HepG2 (cell line): ENCODE results near the gene KHK. TPM values are rescaled to one million over a fixed set of nuclear protein-coding genes. Genes with fewer than 3 reads are reported as not detected.

Source experiments
- ATAC-seq: fragments of 200-7000 bp; cut with Tn5 transposase; 3 replicates; pipeline ENCODE4 v1.9.1; 2020; ENCODE audit warnings: mild to moderate bottlenecking, moderate library complexity
- Bru-seq: library from RNA; stranded (reverse); fragments of 400-500 nt; gene quantifications from one replicate; lab custom pipeline; 2021; lab: Mats Ljungman, UMichigan
- BruChase-seq, 2 experiments: library from RNA; stranded (reverse); fragments of 400-500 nt; gene quantifications; one replicate each; lab custom pipeline; 2021; lab: Mats Ljungman, UMichigan
- BruUV-seq: library from RNA; stranded (reverse); fragments of 400-500 nt; replicated peaks from 2 replicates; lab custom pipeline; 2021; lab: Mats Ljungman, UMichigan
- CTCF ChIA-PET: fragments of 300-600 bp; formaldehyde crosslinking; extraction: SDS; loops from one replicate; lab custom pipeline; 2021; ENCODE audit warnings: low total read pairs, inconsistent platforms, low intra/inter-chr PET ratio; lab: Yijun Ruan, JAX
- POLR2A ChIA-PET: fragments of 350-600 bp; sonication (Branson Sonifier 250); formaldehyde crosslinking; loops from one replicate; lab custom pipeline; 2020; ENCODE audit warnings: antibody characterized with exemption, inconsistent platforms; lab: Yijun Ruan, JAX
- DNase-seq: peaks from one replicate; pipeline ENCODE4 v3.0.0-alpha.2; 2015; ENCODE audit warnings: low spot score
- FAIRE-seq: peaks from 3 replicates; lab custom pipeline; 2011; peaks lifted over from hg19 to GRCh38; lab: Jason Lieb, UNC
- H2AFZ ChIP-seq: one replicate; pipeline ENCODE4 v1.6.1; 2011; ENCODE audit warnings: low read length, inconsistent platforms
- H3K27ac ChIP-seq: fragments of 300-600 bp; 3 replicates; pipeline ENCODE4 v1.8.0; 2011; ENCODE audit warnings: mixed run types, mild to moderate bottlenecking, mixed read lengths, low read length, inconsistent platforms; ENCODE audit not compliant: insufficient read depth; ENCODE audit errors: extremely low read length
- H3K27me3 ChIP-seq, 2 experiments: fragments of 200-600 bp in 1 of 2; 2 replicates in 1 of 2; 3 replicates in 1 of 2; pipeline versions ENCODE4 v1.6.0 to v1.8.0; 2011; ENCODE audit warnings: low read length in 2 of 2, mild to moderate bottlenecking in 2 of 2, moderate library complexity in 2 of 2, inconsistent platforms in 1 of 2; ENCODE audit not compliant: insufficient read depth in 2 of 2, control insufficient read depth in 1 of 2
- H3K36me3 ChIP-seq, 2 experiments: fragments of 200-600 bp in 1 of 2; replicated peaks in 1 of 2; 2 replicates in 1 of 2; 3 replicates in 1 of 2; pipeline versions ENCODE4 v1.5.1 to v1.8.0; 2011; ENCODE audit warnings: low read length in 2 of 2, inconsistent platforms in 1 of 2; ENCODE audit not compliant: insufficient read depth in 2 of 2, control insufficient read depth in 1 of 2
- H3K4me1 ChIP-seq: 2 replicates; pipeline ENCODE4 v1.5.1; 2012; ENCODE audit warnings: low read length, inconsistent platforms; ENCODE audit not compliant: insufficient read depth
- H3K4me2 ChIP-seq: 2 replicates; pipeline ENCODE4 v1.6.0; 2011; ENCODE audit warnings: low read depth, low read length, inconsistent platforms
- H3K4me3 ChIP-seq, 3 experiments: fragments of 200-600 bp in 1 of 3; sonication (generic), shearing (Covaris generic) in 1 of 3; replicated peaks in 1 of 3; 2 replicates each; pipeline ENCODE4 v1.5.1; 2011 to 2016; ENCODE audit warnings: low read length in 3 of 3, inconsistent platforms in 2 of 3, low read depth in 2 of 3, mild to moderate bottlenecking in 2 of 3, control low read depth in 1 of 3, mixed read lengths in 1 of 3; ENCODE audit not compliant: insufficient read depth in 1 of 3
- H3K79me2 ChIP-seq: one replicate; pipeline ENCODE4 v1.6.1; 2011; ENCODE audit warnings: low read length, inconsistent platforms; ENCODE audit not compliant: insufficient read depth
- H3K9ac ChIP-seq: 2 replicates; pipeline ENCODE4 v1.6.0; 2011; ENCODE audit warnings: mild to moderate bottlenecking, low read depth, low read length, inconsistent platforms; ENCODE audit not compliant: insufficient read depth
- H3K9me3 ChIP-seq: 2 replicates; pipeline ENCODE4 v1.5.1; 2012; ENCODE audit warnings: mild to moderate bottlenecking, low read length
- H4K20me1 ChIP-seq: 2 replicates; pipeline ENCODE4 v1.6.0; 2011; ENCODE audit warnings: inconsistent platforms, mild to moderate bottlenecking, low read length, moderate library complexity; ENCODE audit not compliant: insufficient read depth
- ATAD3A ChIP-seq: sonication (generic); formaldehyde crosslinking; IDR thresholded peaks from 2 replicates; pipeline ENCODE4 v1.4.0; 2020; ENCODE audit warnings: missing genetic modification reagents
- HMGXB3 ChIP-seq: sonication (generic); formaldehyde crosslinking; IDR thresholded peaks from 2 replicates; pipeline ENCODE4 v1.4.0; 2020; ENCODE audit warnings: missing genetic modification reagents, borderline replicate concordance
- MIER2 ChIP-seq: IDR thresholded peaks from 2 replicates; pipeline ENCODE4 v1.6.1; 2016; ENCODE audit warnings: missing biosample characterization, missing genetic modification reagents
- MXD4 ChIP-seq: IDR thresholded peaks from 2 replicates; pipeline ENCODE4 v1.6.1; 2016; ENCODE audit warnings: mild to moderate bottlenecking, missing biosample characterization, missing genetic modification reagents
- MYC ChIP-seq: sonication (generic); formaldehyde crosslinking; IDR thresholded peaks from 2 replicates; pipeline ENCODE4 v1.9.0; 2021; ENCODE audit warnings: missing genetic modification reagents, borderline replicate concordance
- NCOR1 ChIP-seq: fragments of 200-600 bp; sonication (generic); IDR thresholded peaks from 2 replicates; pipeline ENCODE4 v1.7.0; 2017; ENCODE audit warnings: antibody characterized with exemption, low read length, borderline replicate concordance
- SRSF9 ChIP-seq: fragments of 200-400 bp; formaldehyde crosslinking; IDR thresholded peaks from 2 replicates; pipeline ENCODE4 v1.6.1; 2018; ENCODE audit warnings: borderline replicate concordance, mild to moderate bottlenecking, low read depth, low read length; ENCODE audit not compliant: insufficient read depth, poor library complexity, severe bottlenecking
- ZNF207 ChIP-seq: fragments of 450-650 bp; IDR thresholded peaks from 2 replicates; pipeline ENCODE4 v1.6.1; 2016; ENCODE audit warnings: antibody characterized with exemption, borderline replicate concordance
- ZNF253 ChIP-seq: sonication (generic); formaldehyde crosslinking; IDR thresholded peaks from 2 replicates; pipeline ENCODE4 v1.8.0; 2022; ENCODE audit warnings: mild to moderate bottlenecking, missing genetic modification reagents, borderline replicate concordance
- ZNF572 ChIP-seq: sonication (generic); formaldehyde crosslinking; IDR thresholded peaks from 2 replicates; pipeline ENCODE4 v1.5.1; 2020; ENCODE audit warnings: mild to moderate bottlenecking, missing genetic modification reagents
- ZNF670 ChIP-seq: sonication (generic); formaldehyde crosslinking; IDR thresholded peaks from 2 replicates; pipeline ENCODE4 v1.8.0; 2022; ENCODE audit warnings: mild to moderate bottlenecking, missing genetic modification reagents, borderline replicate concordance
- ZSCAN9 ChIP-seq: IDR thresholded peaks from 2 replicates; pipeline ENCODE4 v1.6.1; 2016; ENCODE audit warnings: borderline replicate concordance
- WGBS: methylation state at CpG from one replicate; pipeline ENCODE4 v1.1.6; 2017; ENCODE audit warnings: low lambda C conversion rate; 5-methylcytosine and 5-hydroxymethylcytosine counted together
- in situ Hi-C: cut with HindIII; loops from 2 replicates; pipeline ENCODE4 v1.10.0; 2017; ENCODE audit warnings: low pct_unique_long_range_greater_than_20kb; ENCODE audit not compliant: extremely low pct_ligation_motif_present
- intact Hi-C: fragments of 100-400 bp; cut with micrococcal nuclease; formaldehyde crosslinking; loops from one replicate; pipeline ENCODE4 v1.10.0; 2022; ENCODE audit not compliant: unreplicated experiment
- long read RNA-seq, 2 experiments: library from RNA in 1 of 2; library from polyadenylated mRNA in 1 of 2; stranded (forward) in 1 of 2; unstranded in 1 of 2; transcript quantifications; one replicate each; pipeline ENCODE4 v2.0.0, GENCODE V29; 2019 to 2022
- polyA minus RNA-seq, 3 experiments: library from RNA; depleted of rRNA, polyadenylated mRNA; stranded (reverse); fragments of >200 nt; gene quantifications; 2 replicates each; pipeline ENCODE4 v1.2.3, GENCODE V29; 2011; ENCODE audit warnings: low replicate concordance in 1 of 3
- polyA plus RNA-seq, 8 experiments: library from polyadenylated mRNA; depleted of rRNA in 3 of 8; stranded (reverse) in 7 of 8; unstranded in 1 of 8; fragments of >200 nt; fragmentation: Illumina TruSeq in 4 of 8; extraction: Trizol in 4 of 8; gene quantifications; 2 replicates each; pipeline versions ENCODE4 v1.2.1 to v1.2.3, GENCODE V29; 2011 to 2016; ENCODE audit warnings: low read depth in 4 of 8, missing spikeins in 1 of 8, mixed read lengths in 1 of 8; ENCODE audit not compliant: insufficient read depth in 1 of 8
- total RNA-seq, 5 experiments: library from RNA; depleted of rRNA; stranded (reverse); fragments of >200 nt; fragmentation: Illumina TruSeq; extraction: Trizol; gene quantifications; 2 replicates each; pipeline ENCODE4 v1.2.3, GENCODE V29; 2016; ENCODE audit warnings: low read depth in 1 of 5

KHK gene
- 29.9 and 40.9 TPM in 2 replicates for total RNA-seq (2016; rRNA removed; fragmentation: Illumina TruSeq; extraction: Trizol)
- total RNA-seq (2016; cell fraction: cytosol; rRNA removed; fragmentation: Illumina TruSeq; extraction: Trizol; ENCODE audit: low read depth) = 8.1 and 9.7 TPM in 2 replicates
- total RNA-seq (2016; cell fraction: insoluble cytoplasmic fraction; rRNA removed; fragmentation: Illumina TruSeq; extraction: Trizol) = 31.6 and 41.5 TPM in 2 replicates
- 15.4 and 18.4 TPM in 2 replicates for total RNA-seq (2016; cell fraction: membrane; rRNA removed; fragmentation: Illumina TruSeq; extraction: Trizol)
- total RNA-seq (2016; cell fraction: nucleus; rRNA removed; fragmentation: Illumina TruSeq; extraction: Trizol) = 34.9 and 38.4 TPM in 2 replicates
- polyA plus RNA-seq (2011; rRNA removed) = 99.2 and 139 TPM in 2 replicates
- polyA plus RNA-seq (2011; cell fraction: cytosol; rRNA removed) = 93.9 and 100.0 TPM in 2 replicates
- 195 and 260 TPM in 2 replicates for polyA plus RNA-seq (2011; cell fraction: nucleus; rRNA removed)
- 128 and 136 TPM in 2 replicates for polyA plus RNA-seq (2012)
- polyA plus RNA-seq (2016; cell fraction: cytosol; fragmentation: Illumina TruSeq; extraction: Trizol; ENCODE audit: low read depth) = 12.3 and 15.8 TPM in 2 replicates
- 39.2 and 45.9 TPM in 2 replicates for polyA plus RNA-seq (2016; cell fraction: insoluble cytoplasmic fraction; fragmentation: Illumina TruSeq; extraction: Trizol; ENCODE audit: low read depth)
- polyA plus RNA-seq (2016; cell fraction: membrane; fragmentation: Illumina TruSeq; extraction: Trizol; ENCODE audit: low read depth) = 14.9 and 20.8 TPM in 2 replicates
- polyA plus RNA-seq (2016; cell fraction: nucleus; fragmentation: Illumina TruSeq; extraction: Trizol; ENCODE audit: insufficient read depth, low read depth) = 94.3 and 95.6 TPM in 2 replicates
- polyA minus RNA-seq (2011; rRNA and poly(A)+ RNA removed; ENCODE audit: low replicate concordance) = 6.9 and 106 TPM in 2 replicates
- 29.4 and 50.9 TPM in 2 replicates for polyA minus RNA-seq (2011; cell fraction: cytosol; rRNA and poly(A)+ RNA removed)
- 51.5 and 66.5 TPM in 2 replicates for polyA minus RNA-seq (2011; cell fraction: nucleus; rRNA and poly(A)+ RNA removed)
- Bru-seq, nascent RNA = percentile 66 among the genes with signal in this experiment
- percentile 62 among the genes with signal in this experiment for BruChase-seq, experiment 1, labeled RNA remaining after a 6-hour chase
- BruChase-seq, experiment 2, labeled RNA remaining after a 2-hour chase = percentile 67 among the genes with signal in this experiment
- long read RNA-seq, experiment 1, transcript KHK-201 (8 exons, 2,397 nt) = minor isoform, 8 of 207 reads
- long read RNA-seq, experiment 1, transcript KHK-202 (8 exons, 2,411 nt) = major isoform, 109 of 207 reads
- long read RNA-seq, experiment 1, partial matches to known transcripts = 9 of 207 reads
- long read RNA-seq, experiment 1, other reads (novel, unspliced or antisense) = 81 of 207 reads
- long read RNA-seq, experiment 2, transcript KHK-202 (8 exons, 2,411 nt) = major isoform, 62 of 141 reads
- long read RNA-seq, experiment 2, partial matches to known transcripts = 23 of 141 reads
- long read RNA-seq, experiment 2, other reads (novel, unspliced or antisense) = 56 of 141 reads

- peak within 1 kb of the TSS; percentile 74 for H3K9ac ChIP-seq
- POLR2A ChIA-PET = interaction anchor here (0.7 to 9.2 kb wide), 20 partner anchors 9 to 216 kb away, joined by 3 to 106 read pairs (median 4); partner anchors contain the start of genes ABHD1, AGBL5, ATRAID and OST4
- TF ChIP-seq MXD4 (CRISPR knock-in tag) (peak; percentile 46), ZNF253 (CRISPR knock-in tag) (no peak), ZNF572 (CRISPR knock-in tag) (no peak), ZNF207 (no peak), ZSCAN9 (CRISPR knock-in tag) (no peak; the same call in 1 of the 2 replicates), SRSF9 (no peak), MIER2 (CRISPR knock-in tag) (0 out of 2 replicates have a peak, but pooled peaks have one; percentile 6), MYC (CRISPR knock-in tag) (peak; percentile 67), ZNF670 (CRISPR knock-in tag) (no peak; the same call in 1 of the 2 replicates), HMGXB3 (CRISPR knock-in tag) (no peak; the same call in 1 of the 2 replicates), NCOR1 (no peak), ATAD3A (no peak)
Observed at GRCh38 chr2:27086724-27087593, at the start of gene KHK. TSS of gene KHK (plus strand) at chr2:27086772. CDS start at chr2:27087260, 488 bp downstream.

More at GRCh38 chr2:27086724-27087593, at the start of gene KHK:
- Histone ChIP-seq H3K9me3 (no peaks in the 10 kb centered on the region), H2AFZ (no peak within 1 kb of the TSS), H3K27ac (peak within 1 kb of the TSS; percentile 65), H4K20me1 (no peaks in the 10 kb centered on the region), H3K36me3 (peaks cover 0 to under 1% of the 10 kb centered on the region in 2 experiments; a peak in 3 of 5 replicates), H3K79me2 (peaks cover 47% of the 10 kb centered on the region), H3K4me3 (peak within 1 kb of the TSS; percentile 74 to 99 (median 75)), H3K4me1 (peaks cover 74% of the 10 kb centered on the region), H3K4me2 (peak within 1 kb of the TSS; percentile 97), H3K27me3 (no peaks in the 10 kb centered on the region)
- peak; percentile 69 for ATAC-seq
- in situ Hi-C loops (no loop called here), intact Hi-C loops (loop anchor here (1.0 to 10.0 kb wide), 4 partner anchors 37 to 1160 kb away; partner anchors contain the start of gene TMEM214)
- FAIRE-seq = peak; percentile 12
- BruUV-seq = TSS peak; percentile 57
- CTCF ChIA-PET = interaction anchor here (0.8 to 2.0 kb wide), 4 partner anchors 11 to 217 kb away, joined by 3 to 9 read pairs (median 4); no protein-coding TSS in a partner anchor
- peak; percentile 58 for DNase-seq
- under 1% methylated on average over 35 of the region's 54 CpGs for WGBS
